Endometrial microvascular endothelial cells (primary cell): ENCODE results near the gene HCRT. TPM values are rescaled to one million over a fixed set of nuclear protein-coding genes. Genes with fewer than 3 reads are reported as not detected.
"Not testable (repeated sequence)": the region's sequence is repeated elsewhere in the genome, so short reads cannot be mapped to it uniquely, and the experiment has no call there.

Experiments
- in situ Hi-C: cut with HindIII; loops from 2 replicates; pipeline ENCODE4 v1.10.0; 2017; ENCODE audit warnings: low sequenced_read_pairs, low pct_unique_long_range_greater_than_20kb; ENCODE audit errors: inconsistent ontology term
- total RNA-seq: library from RNA; depleted of rRNA; stranded (reverse); fragments of >200 nt; gene quantifications from one replicate; pipeline ENCODE4 v1.2.3, GENCODE V29; 2015; ENCODE audit errors: inconsistent ontology term

The HCRT gene
- total RNA-seq, 1 donor from 2014 or later: not detected

- in situ Hi-C loops: no loop called here
Observed at GRCh38 chr17:42163113-42163512, 22.1 kb downstream of the HCRT start.

GRCh38 chr17:42160531-42160910, 24.7 kb downstream of the HCRT start:
- in situ Hi-C loops: no loop called here

GRCh38 chr17:42159796-42160530, 25.3 kb downstream of the HCRT start:
- in situ Hi-C loops: no loop called here

GRCh38 chr17:42155614-42156045, 29.6 kb downstream of the HCRT start:
- in situ Hi-C loops: no loop called here

GRCh38 chr17:42153919-42154742, 31.1 kb downstream of the HCRT start:
- in situ Hi-C loops: no loop called here

GRCh38 chr17:42146911-42147607, 38.2 kb downstream of the HCRT start:
- in situ Hi-C loops: no loop called here

- in situ Hi-C loops: not testable (repeated sequence)
Observed at GRCh38 chr17:42143138-42143537, 42.1 kb downstream of the HCRT start.

GRCh38 chr17:42142371-42142896, 42.8 kb downstream of the HCRT start:
- in situ Hi-C loops: no loop called here

- in situ Hi-C loops: no loop called here
Observed at GRCh38 chr17:42141382-42141781, 43.9 kb downstream of the HCRT start.

- in situ Hi-C loops: not testable (repeated sequence)
Observed at GRCh38 chr17:42140690-42141089, 44.6 kb downstream of the HCRT start.

GRCh38 chr17:42138749-42139492, 46.3 kb downstream of the HCRT start:
- in situ Hi-C loops: no loop called here

- in situ Hi-C loops: no loop called here
Observed at GRCh38 chr17:42136654-42137051, 48.6 kb downstream of the HCRT start.

- in situ Hi-C loops: no loop called here
Observed at GRCh38 chr17:42135664-42136653, 49.3 kb downstream of the HCRT start.

- in situ Hi-C loops: no loop called here
Observed at GRCh38 chr17:42135151-42135550, 50.1 kb downstream of the HCRT start.
